Mammary epithelial cell (primary cell): ENCODE results near the gene CLASP1.

ENCODE experiments used
- EZH2 ChIP-seq: IDR thresholded peaks from 2 replicates; pipeline ENCODE4 v1.6.1; 2012; ENCODE audit warnings: low read length, inconsistent platforms, borderline replicate concordance
- TF ChIP-seq, protein P1 (sequence below), 2 donors: IDR thresholded peaks in 1 of 2; conservative IDR thresholded peaks in 1 of 2; 2 replicates each; pipeline ENCODE4 v1.5.1; 2011 to 2012; ENCODE audit warnings: inconsistent platforms in 2 of 2, low read length in 2 of 2, mild to moderate bottlenecking in 2 of 2, control low read depth in 1 of 2, low read depth in 1 of 2; ENCODE audit not compliant: insufficient read depth in 1 of 2; ENCODE audit errors: extremely low read depth in 1 of 2

DNA sequence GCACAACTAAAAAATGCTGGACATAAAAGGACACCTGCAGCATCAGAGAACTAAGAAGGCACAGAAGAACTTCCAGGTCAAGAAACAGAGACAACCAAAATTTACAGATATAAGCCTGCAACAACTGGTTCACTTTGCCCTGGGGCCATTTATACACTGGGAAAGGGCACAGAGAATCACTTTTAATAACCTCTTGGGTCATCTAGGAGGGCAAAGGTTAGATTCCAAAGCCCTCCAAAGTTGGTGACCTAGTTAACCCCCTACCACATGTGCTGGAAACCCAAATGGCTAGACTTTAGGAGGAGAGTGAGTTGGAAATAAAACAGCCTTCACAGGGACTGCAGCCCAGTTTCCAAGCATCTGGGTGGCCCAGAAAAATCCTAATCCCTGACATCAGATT, 115.3 kb downstream of the CLASP1 start:
- TF ChIP-seq, protein P1, sequence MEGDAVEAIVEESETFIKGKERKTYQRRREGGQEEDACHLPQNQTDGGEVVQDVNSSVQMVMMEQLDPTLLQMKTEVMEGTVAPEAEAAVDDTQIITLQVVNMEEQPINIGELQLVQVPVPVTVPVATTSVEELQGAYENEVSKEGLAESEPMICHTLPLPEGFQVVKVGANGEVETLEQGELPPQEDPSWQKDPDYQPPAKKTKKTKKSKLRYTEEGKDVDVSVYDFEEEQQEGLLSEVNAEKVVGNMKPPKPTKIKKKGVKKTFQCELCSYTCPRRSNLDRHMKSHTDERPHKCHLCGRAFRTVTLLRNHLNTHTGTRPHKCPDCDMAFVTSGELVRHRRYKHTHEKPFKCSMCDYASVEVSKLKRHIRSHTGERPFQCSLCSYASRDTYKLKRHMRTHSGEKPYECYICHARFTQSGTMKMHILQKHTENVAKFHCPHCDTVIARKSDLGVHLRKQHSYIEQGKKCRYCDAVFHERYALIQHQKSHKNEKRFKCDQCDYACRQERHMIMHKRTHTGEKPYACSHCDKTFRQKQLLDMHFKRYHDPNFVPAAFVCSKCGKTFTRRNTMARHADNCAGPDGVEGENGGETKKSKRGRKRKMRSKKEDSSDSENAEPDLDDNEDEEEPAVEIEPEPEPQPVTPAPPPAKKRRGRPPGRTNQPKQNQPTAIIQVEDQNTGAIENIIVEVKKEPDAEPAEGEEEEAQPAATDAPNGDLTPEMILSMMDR (conservative IDR thresholded peaks at IDR 0.05 in 1 of 2, IDR thresholded peaks at IDR 0.05 in 1 of 2; ENCODE audit: extremely low read depth in 1 of 2, insufficient read depth in 1 of 2, low read depth in 1 of 2, low read length in 2 of 2), result no peak
- TF ChIP-seq EZH2, result no peak
